Stimulated activated naive CD8-positive, alpha-beta T cell treated with anti-CD3 and anti-CD28 coated beads, Interleukin-15, Interleukin-2, amounts not matched to agents 100 ng/mL and 50 ng/mL, for 24 hours (primary cell): Measurements from ENCODE around the gene ITSN2.
"Not testable (repeated sequence)": the region's sequence is repeated elsewhere in the genome, so short reads cannot be mapped to it uniquely, and the experiment has no call there.

Source experiments
- H3K27ac Mint-ChIP-seq: one replicate; pipeline ENCODE4 v1.8.0; 2021; ENCODE audit warnings: mild to moderate bottlenecking, mixed read lengths
- H3K27me3 Mint-ChIP-seq: one replicate; pipeline ENCODE4 v1.8.0; 2021; ENCODE audit warnings: mixed read lengths
- H3K36me3 Mint-ChIP-seq: one replicate; pipeline ENCODE4 v1.8.0; 2021; ENCODE audit warnings: low read depth, mixed read lengths
- H3K4me1 Mint-ChIP-seq: one replicate; pipeline ENCODE4 v1.8.0; 2021; ENCODE audit warnings: low read depth, mixed read lengths
- H3K4me3 Mint-ChIP-seq: one replicate; pipeline ENCODE4 v1.8.0; 2021; ENCODE audit warnings: mild to moderate bottlenecking, mixed read lengths
- H3K9me3 Mint-ChIP-seq: one replicate; pipeline ENCODE4 v1.8.0; 2021; ENCODE audit warnings: mixed read lengths

ITSN2 gene

GRCh38 chr2:24353364-24353763 is 7.0 kb downstream of the ITSN2 start:
- Mint-ChIP-seq H3K4me1 (peaks cover 83% of the 10 kb centered on the region), H3K27ac (no peak overlapping the region), H3K4me3 (no peak overlapping the region)

DNA sequence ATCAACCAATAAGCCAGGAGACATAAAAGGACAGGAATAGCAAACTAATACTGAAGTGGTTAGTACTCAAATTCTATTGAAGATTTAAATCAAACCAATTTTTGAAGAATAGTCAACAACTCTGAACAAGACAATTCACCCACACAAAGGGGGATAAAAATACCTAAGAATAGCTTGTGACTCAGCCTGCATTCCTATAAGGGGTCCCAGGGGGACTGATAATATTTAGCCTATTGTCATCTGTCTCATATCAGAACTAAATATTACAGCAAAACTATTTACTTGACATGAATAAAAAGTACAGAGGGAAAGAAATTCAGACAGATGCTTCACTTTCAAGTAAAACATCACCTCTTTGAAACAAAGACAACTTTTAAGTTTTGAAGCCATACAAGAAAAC is 7.7 kb downstream of the ITSN2 start:
- H3K27ac Mint-ChIP-seq = no peak overlapping the region
- peak overlapping the region; percentile 19 for H3K4me3 Mint-ChIP-seq
- H3K4me1 Mint-ChIP-seq = peaks cover 80% of the 10 kb centered on the region

More at GRCh38 chr2:24353364-24353763, 7.0 kb downstream of the ITSN2 start:
- Mint-ChIP-seq H3K27me3 (no peaks in the 10 kb centered on the region), H3K9me3 (no peaks in the 10 kb centered on the region), H3K36me3 (peaks cover 6% of the 10 kb centered on the region)

GRCh38 chr2:24351981-24352380 is 8.4 kb downstream of the ITSN2 start:
- Mint-ChIP-seq H3K4me3 (no peak overlapping the region), H3K27me3 (no peaks in the 10 kb centered on the region), H3K4me1 (peaks cover 76% of the 10 kb centered on the region), H3K36me3 (peaks cover 2% of the 10 kb centered on the region), H3K27ac (no peak overlapping the region), H3K9me3 (no peaks in the 10 kb centered on the region)

More for the DNA sequence above, 7.7 kb downstream of the ITSN2 start:
- H3K9me3 Mint-ChIP-seq = no peaks in the 10 kb centered on the region
- no peaks in the 10 kb centered on the region for H3K27me3 Mint-ChIP-seq
- peaks cover 6% of the 10 kb centered on the region for H3K36me3 Mint-ChIP-seq

DNA sequence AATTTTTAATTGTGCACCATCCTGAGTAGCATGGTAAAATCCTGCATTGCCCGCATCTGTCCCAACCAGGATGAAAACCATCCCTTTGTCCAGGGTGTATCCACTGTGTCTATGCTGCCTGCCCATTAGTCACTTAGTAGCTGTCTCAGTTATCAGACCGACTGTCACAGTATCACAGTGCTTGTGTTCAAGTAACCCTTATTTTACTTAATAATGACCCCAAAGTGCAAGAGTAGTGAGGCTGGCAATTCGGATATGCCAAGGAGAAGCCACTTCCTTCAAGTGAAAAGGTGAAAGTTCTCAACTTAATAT is 8.8 kb downstream of the ITSN2 start:
- Mint-ChIP-seq H3K27me3 (no peaks in the 10 kb centered on the region), H3K9me3 (no peaks in the 10 kb centered on the region), H3K4me1 (peaks cover 75% of the 10 kb centered on the region), H3K4me3 (no peak overlapping the region), H3K36me3 (no peaks in the 10 kb centered on the region), H3K27ac (no peak overlapping the region)

GRCh38 chr2:24350826-24351626 is 9.3 kb downstream of the ITSN2 start:
- Mint-ChIP-seq H3K27ac (no peak overlapping the region), H3K9me3 (no peaks in the 10 kb centered on the region), H3K27me3 (no peaks in the 10 kb centered on the region), H3K4me3 (no peak overlapping the region), H3K36me3 (no peaks in the 10 kb centered on the region), H3K4me1 (peaks cover 75% of the 10 kb centered on the region)

DNA sequence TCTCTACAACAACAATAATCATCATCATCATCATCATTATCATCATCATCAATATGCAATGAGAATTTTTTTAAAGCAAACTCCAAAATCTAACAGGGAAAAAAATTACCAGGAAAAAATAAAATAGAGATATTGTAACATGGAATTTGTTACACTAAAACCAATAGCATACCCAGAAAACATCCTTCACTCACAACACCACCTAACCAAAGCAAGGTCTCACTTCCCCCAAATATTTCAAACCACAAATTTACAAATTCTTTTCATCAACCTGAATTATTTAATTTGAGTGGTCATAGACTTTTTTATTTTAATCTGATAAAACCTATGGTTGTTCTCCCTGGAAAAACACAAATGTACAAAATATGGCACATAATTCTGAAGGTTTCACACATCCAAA is 11.2 kb downstream of the ITSN2 start:
- H3K36me3 Mint-ChIP-seq = no peaks in the 10 kb centered on the region
- no peak overlapping the region for H3K4me3 Mint-ChIP-seq
- no peaks in the 10 kb centered on the region for H3K27me3 Mint-ChIP-seq
- no peaks in the 10 kb centered on the region for H3K9me3 Mint-ChIP-seq
- no peak overlapping the region for H3K27ac Mint-ChIP-seq
- peaks cover 75% of the 10 kb centered on the region for H3K4me1 Mint-ChIP-seq

- peaks cover 79% of the 10 kb centered on the region for H3K4me1 Mint-ChIP-seq
- H3K27me3 Mint-ChIP-seq = no peaks in the 10 kb centered on the region
- no peaks in the 10 kb centered on the region for H3K9me3 Mint-ChIP-seq
- H3K4me3 Mint-ChIP-seq = no peak overlapping the region
- H3K36me3 Mint-ChIP-seq = peaks cover 3% of the 10 kb centered on the region
- no peak overlapping the region for H3K27ac Mint-ChIP-seq
These were observed 14.4 kb downstream of the ITSN2 start for GRCh38 chr2:24345937-24346336.

DNA sequence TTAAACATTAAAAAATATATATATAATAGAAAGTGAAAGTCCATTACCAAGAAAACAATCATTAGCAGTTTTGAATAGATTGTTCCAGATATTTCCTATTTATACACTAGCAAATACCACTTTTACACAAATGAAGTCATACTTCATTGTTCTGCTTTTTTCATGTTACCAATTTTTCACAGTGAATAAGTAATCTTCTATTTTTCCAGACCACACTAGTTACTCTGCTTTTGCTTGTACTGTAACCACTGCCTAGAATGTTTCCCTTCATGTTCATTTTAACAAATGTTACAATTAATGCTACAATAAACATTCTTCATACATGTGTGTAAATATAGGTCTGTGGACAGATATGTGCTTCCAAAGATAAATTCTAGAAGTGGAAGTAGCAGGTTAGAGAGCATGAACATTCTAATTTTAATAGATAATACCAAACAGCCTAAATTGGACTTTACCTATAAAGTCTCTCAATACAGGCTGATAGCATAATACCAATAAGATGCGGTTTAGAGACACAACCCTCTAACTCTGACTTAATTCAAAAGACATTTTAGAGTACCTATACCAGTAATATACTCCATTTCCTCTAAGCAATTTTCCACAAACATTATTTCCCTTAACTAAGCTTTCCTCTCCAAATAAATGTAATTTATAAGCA is 17.0 kb downstream of the ITSN2 start:
- Mint-ChIP-seq H3K27me3 (no peaks in the 10 kb centered on the region), H3K27ac (peak overlapping the region; percentile 60), H3K4me1 (peaks cover 77% of the 10 kb centered on the region), H3K36me3 (peaks cover 10% of the 10 kb centered on the region), H3K9me3 (no peaks in the 10 kb centered on the region), H3K4me3 (peak overlapping the region; percentile 30)

GRCh38 chr2:24342110-24342910 is 18.0 kb downstream of the ITSN2 start:
- no peaks in the 10 kb centered on the region for H3K27me3 Mint-ChIP-seq
- H3K27ac Mint-ChIP-seq = peak overlapping the region; percentile 43
- H3K4me1 Mint-ChIP-seq = peaks cover 85% of the 10 kb centered on the region
- peaks cover 10% of the 10 kb centered on the region for H3K36me3 Mint-ChIP-seq
- no peaks in the 10 kb centered on the region for H3K9me3 Mint-ChIP-seq
- H3K4me3 Mint-ChIP-seq = no peak overlapping the region

DNA sequence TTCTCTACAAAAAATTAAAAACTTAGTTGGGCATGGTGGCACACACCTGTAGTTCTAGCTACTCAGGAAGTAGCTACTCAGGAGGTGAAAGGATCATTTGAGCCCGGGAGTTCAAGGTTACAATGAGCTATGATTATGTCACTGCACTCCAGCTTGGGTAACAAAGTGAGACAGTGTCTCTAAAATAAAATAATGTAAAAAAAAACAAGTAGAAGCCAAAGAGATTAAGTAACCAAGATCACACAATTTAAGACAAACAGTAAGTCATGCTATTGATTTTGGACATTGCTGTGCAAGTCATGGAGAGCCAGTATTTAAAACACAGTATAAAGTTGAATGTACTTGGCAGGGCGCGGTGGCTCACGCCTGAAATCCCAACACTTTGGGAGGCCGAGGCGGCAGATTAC is 20.5 kb downstream of the ITSN2 start:
- Mint-ChIP-seq H3K4me3 (no peak overlapping the region), H3K36me3 (peaks cover 18% of the 10 kb centered on the region), H3K4me1 (peaks cover 80% of the 10 kb centered on the region), H3K27ac (no peak overlapping the region), H3K9me3 (peaks cover 5% of the 10 kb centered on the region), H3K27me3 (no peaks in the 10 kb centered on the region)

DNA sequence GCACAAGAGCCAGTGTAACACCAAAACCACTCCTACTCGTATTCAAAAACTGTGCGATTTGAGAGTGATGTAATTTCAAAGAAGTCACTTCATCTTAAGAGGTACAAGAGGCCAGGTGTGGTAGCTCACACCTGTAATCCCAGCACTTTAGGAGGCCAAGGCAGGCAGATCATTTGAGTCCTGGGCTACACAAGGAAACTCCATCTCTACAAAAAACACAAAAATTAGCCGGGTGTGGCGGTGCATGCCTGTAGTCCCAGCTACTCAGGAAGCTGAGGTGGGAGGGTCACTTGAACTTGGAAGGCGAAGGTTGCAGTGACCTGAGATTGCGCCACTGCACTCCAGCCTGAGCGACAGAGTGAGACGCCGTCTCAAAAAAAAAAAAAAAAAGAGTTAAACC is 21.2 kb downstream of the ITSN2 start:
- not testable (repeated sequence) for H3K4me3 Mint-ChIP-seq

GRCh38 chr2:24337890-24338289 is 22.4 kb downstream of the ITSN2 start:
- no peak overlapping the region for H3K27ac Mint-ChIP-seq

More for the DNA sequence above, 21.2 kb downstream of the ITSN2 start:
- peaks cover 18% of the 10 kb centered on the region for H3K36me3 Mint-ChIP-seq
- not testable (repeated sequence) for H3K27me3 Mint-ChIP-seq, H3K27ac Mint-ChIP-seq, H3K9me3 Mint-ChIP-seq
- peaks cover 80% of the 10 kb centered on the region for H3K4me1 Mint-ChIP-seq

DNA sequence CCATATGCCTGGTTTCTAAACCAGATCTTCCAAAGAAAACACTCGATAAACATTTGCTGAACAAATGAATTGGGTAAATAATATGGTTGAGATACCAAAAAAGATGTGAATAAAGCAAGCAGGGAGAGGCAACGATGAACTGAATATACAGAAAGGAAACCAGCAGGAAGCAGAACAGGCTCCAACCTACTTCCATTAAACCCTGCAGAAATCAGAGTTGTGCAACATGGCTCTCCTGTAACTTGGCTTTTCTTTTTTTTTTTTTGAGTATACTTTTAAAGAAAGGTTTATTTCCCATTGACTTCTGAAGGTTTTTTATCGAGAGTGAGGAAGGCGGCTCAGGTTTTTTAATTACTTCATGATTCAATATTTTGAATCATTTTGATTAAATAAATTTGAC is 23.5 kb downstream of the ITSN2 start:
- Mint-ChIP-seq H3K36me3 (peaks cover 18% of the 10 kb centered on the region), H3K27me3 (no peaks in the 10 kb centered on the region), H3K4me1 (peaks cover 78% of the 10 kb centered on the region), H3K9me3 (peaks cover 5% of the 10 kb centered on the region), H3K27ac (no peak overlapping the region), H3K4me3 (no peak overlapping the region)

More at GRCh38 chr2:24337890-24338289, 22.4 kb downstream of the ITSN2 start:
- Mint-ChIP-seq H3K4me1 (peaks cover 80% of the 10 kb centered on the region), H3K36me3 (peaks cover 18% of the 10 kb centered on the region), H3K27me3 (no peaks in the 10 kb centered on the region), H3K9me3 (peaks cover 5% of the 10 kb centered on the region), H3K4me3 (no peak overlapping the region)

- no peaks in the 10 kb centered on the region for H3K27me3 Mint-ChIP-seq
- H3K27ac Mint-ChIP-seq = no peak overlapping the region
- H3K36me3 Mint-ChIP-seq = peaks cover 9% of the 10 kb centered on the region
- peaks cover 72% of the 10 kb centered on the region for H3K4me1 Mint-ChIP-seq
- H3K9me3 Mint-ChIP-seq = peaks cover 5% of the 10 kb centered on the region
- no peak overlapping the region for H3K4me3 Mint-ChIP-seq
These were observed 26.1 kb downstream of the ITSN2 start for GRCh38 chr2:24334245-24334633.
